H9 (cell line): ENCODE data around the gene CCDC7. TPM values are rescaled to one million over a fixed set of nuclear protein-coding genes. Genes with fewer than 3 reads are reported as not detected.
A peak's percentile ranks its signal among the peaks of the same experiment; 100 is the strongest.
"Not testable (repeated sequence)": the region's sequence is repeated elsewhere in the genome, so short reads cannot be mapped to it uniquely, and the experiment has no call there.

Experiments
- DNase-seq: peaks from one replicate; pipeline ENCODE4 v3.0.0-alpha.2; 2017
- H2AFZ ChIP-seq: one replicate; pipeline ENCODE4 v1.6.1; 2013; ENCODE audit warnings: mild to moderate bottlenecking, low read length, control low read depth, moderate library complexity
- H2AK5ac ChIP-seq: 2 replicates; pipeline ENCODE4 v1.6.1; 2013; ENCODE audit warnings: low read length, control low read depth, mixed read lengths; ENCODE audit not compliant: insufficient read length
- H2BK120ac ChIP-seq: one replicate; pipeline ENCODE4 v1.6.1; 2013; ENCODE audit warnings: low read depth, mild to moderate bottlenecking, low read length, control low read depth, inconsistent platforms; ENCODE audit not compliant: poor library complexity, severe bottlenecking
- H2BK12ac ChIP-seq: 2 replicates; pipeline ENCODE4 v1.6.1; 2013; ENCODE audit warnings: low read length, control low read depth, mixed read lengths, low read depth; ENCODE audit not compliant: insufficient read length
- H2BK15ac ChIP-seq: 2 replicates; pipeline ENCODE4 v1.6.1; 2013; ENCODE audit warnings: low read depth, low read length, control low read depth
- H2BK20ac ChIP-seq: one replicate; pipeline ENCODE4 v1.6.1; 2013; ENCODE audit warnings: low read depth, mild to moderate bottlenecking, low read length, control low read depth, inconsistent platforms; ENCODE audit not compliant: poor library complexity, severe bottlenecking
- H2BK5ac ChIP-seq: 2 replicates; pipeline ENCODE4 v1.6.1; 2013; ENCODE audit warnings: low read length, control low read depth, mixed read lengths; ENCODE audit not compliant: insufficient read length
- H3K14ac ChIP-seq: 2 replicates; pipeline ENCODE4 v1.6.1; 2013; ENCODE audit warnings: low read length, control low read depth; ENCODE audit not compliant: insufficient read depth
- H3K18ac ChIP-seq: 2 replicates; pipeline ENCODE4 v1.6.1; 2013; ENCODE audit warnings: low read depth, mild to moderate bottlenecking, mixed read lengths, low read length, control low read depth; ENCODE audit not compliant: insufficient read length
- H3K23ac ChIP-seq: 2 replicates; pipeline ENCODE4 v1.6.1; 2013; ENCODE audit warnings: low read length, control low read depth, mixed read lengths, low read depth; ENCODE audit not compliant: insufficient read length
- H3K23me2 ChIP-seq: 2 replicates; pipeline ENCODE4 v1.6.1; 2013; ENCODE audit warnings: low read depth, mild to moderate bottlenecking, mixed read lengths, low read length, control low read depth; ENCODE audit not compliant: insufficient read length, poor library complexity, severe bottlenecking
- H3K27ac ChIP-seq: 2 replicates; pipeline ENCODE4 v1.5.1; 2013; ENCODE audit warnings: low read length, control low read depth, mixed read lengths, low read depth; ENCODE audit not compliant: insufficient read length
- H3K27me3 ChIP-seq: 2 replicates; pipeline ENCODE4 v1.6.1; 2013; ENCODE audit warnings: low read length, control low read depth, inconsistent platforms; ENCODE audit not compliant: insufficient read depth
- H3K4ac ChIP-seq: 2 replicates; pipeline ENCODE4 v1.6.1; 2013; ENCODE audit warnings: low read depth, mild to moderate bottlenecking, control low read depth, inconsistent platforms, low read length, moderate library complexity
- H3K4me1 ChIP-seq: 2 replicates; pipeline ENCODE4 v1.6.1; 2013; ENCODE audit warnings: low read length, control low read depth, inconsistent platforms; ENCODE audit not compliant: insufficient read depth
- H3K4me2 ChIP-seq: 2 replicates; pipeline ENCODE4 v1.6.1; 2013; ENCODE audit warnings: low read length, control low read depth, mixed read lengths; ENCODE audit not compliant: insufficient read length, insufficient read depth
- H3K56ac ChIP-seq: 2 replicates; pipeline ENCODE4 v1.6.1; 2013; ENCODE audit warnings: low read depth, mild to moderate bottlenecking, mixed read lengths, low read length, control low read depth; ENCODE audit not compliant: insufficient read length
- H3K79me1 ChIP-seq: 2 replicates; pipeline ENCODE4 v1.6.1; 2013; ENCODE audit warnings: low read depth, mild to moderate bottlenecking, moderate library complexity, low read length, control low read depth, inconsistent platforms; ENCODE audit not compliant: insufficient read depth, poor library complexity, severe bottlenecking
- H3K79me2 ChIP-seq: 2 replicates; pipeline ENCODE4 v1.6.1; 2013; ENCODE audit warnings: low read length, control low read depth, inconsistent platforms; ENCODE audit not compliant: insufficient read depth
- H3K9ac ChIP-seq: 2 replicates; pipeline ENCODE4 v1.6.1; 2013; ENCODE audit warnings: low read length, control low read depth, mixed read lengths; ENCODE audit not compliant: insufficient read length; ENCODE audit errors: extremely low read depth
- H3K9me3 ChIP-seq: one replicate; pipeline ENCODE4 v1.6.1; 2013; ENCODE audit warnings: low read depth, low read length, inconsistent platforms; ENCODE audit not compliant: control insufficient read depth
- H3T11ph ChIP-seq: one replicate; pipeline ENCODE4 v1.6.1; 2013; ENCODE audit warnings: mild to moderate bottlenecking, low read length, control low read depth, inconsistent platforms
- H4K20me1 ChIP-seq: one replicate; pipeline ENCODE4 v1.6.1; 2013; ENCODE audit not compliant: control insufficient read depth, insufficient read length, insufficient read depth
- H4K5ac ChIP-seq: 2 replicates; pipeline ENCODE4 v1.6.1; 2013; ENCODE audit warnings: low read depth, mild to moderate bottlenecking, mixed read lengths, low read length, control low read depth; ENCODE audit not compliant: insufficient read length
- H4K8ac ChIP-seq: replicated peaks from 2 replicates; pipeline ENCODE4 v1.6.1; 2013; ENCODE audit warnings: low read length, control low read depth, mixed read lengths, low read depth; ENCODE audit not compliant: insufficient read length
- H4K91ac ChIP-seq: 2 replicates; pipeline ENCODE4 v1.6.1; 2013; ENCODE audit warnings: low read depth, mild to moderate bottlenecking, moderate library complexity, mixed read lengths, low read length, control low read depth; ENCODE audit not compliant: insufficient read length
- H3K27ac Mint-ChIP-seq, 3 experiments: 2 replicates in 2 of 3; 3 replicates in 1 of 3; pipeline ENCODE4 v1.8.0; 2020 to 2021; ENCODE audit warnings: mixed read lengths in 3 of 3, mild to moderate bottlenecking in 1 of 3, moderate library complexity in 1 of 3
- H3K27me3 Mint-ChIP-seq: 2 replicates; pipeline ENCODE4 v1.8.0; 2021; ENCODE audit warnings: low read depth, mild to moderate bottlenecking, moderate library complexity, mixed read lengths
- H3K36me3 Mint-ChIP-seq, 3 experiments: 2 replicates in 2 of 3; 3 replicates in 1 of 3; pipeline ENCODE4 v1.8.0; 2020 to 2021; ENCODE audit warnings: low read depth in 3 of 3, mixed read lengths in 3 of 3; ENCODE audit not compliant: insufficient read depth in 1 of 3
- H3K4me1 Mint-ChIP-seq, 2 experiments: 2 replicates each; pipeline ENCODE4 v1.8.0; 2020; ENCODE audit warnings: mixed read lengths in 2 of 2
- H3K4me3 Mint-ChIP-seq, 2 experiments: 2 replicates in 1 of 2; 3 replicates in 1 of 2; pipeline ENCODE4 v1.8.0; 2020 to 2021; ENCODE audit warnings: mild to moderate bottlenecking in 2 of 2, mixed read lengths in 2 of 2, moderate library complexity in 1 of 2
- H3K9me3 Mint-ChIP-seq, 2 experiments: 2 replicates in 1 of 2; 3 replicates in 1 of 2; pipeline ENCODE4 v1.8.0; 2020; ENCODE audit warnings: mild to moderate bottlenecking in 2 of 2, mixed read lengths in 2 of 2, moderate library complexity in 1 of 2
- CTCF ChIP-seq: fragments of 200-600 bp; sonication (generic); conservative IDR thresholded peaks from 3 replicates; pipeline ENCODE4 v1.8.0; 2021; ENCODE audit warnings: antibody characterized with exemption, mild to moderate bottlenecking
- WGBS: extraction: QIAGEN DNeasy Blood & Tissue Kit; methylation state at CpG from one replicate; pipeline ENCODE4 v1.1.7; 2013; ENCODE audit warnings: missing lambda C conversion rate, low lambda C conversion rate, mixed read lengths; ENCODE audit not compliant: insufficient read length; ENCODE audit errors: extremely low coverage; 5-methylcytosine and 5-hydroxymethylcytosine counted together
- total RNA-seq: library from RNA; stranded (reverse); gene quantifications from 2 replicates; pipeline ENCODE4 v1.2.1, GENCODE V29; 2021

CCDC7 gene
- total RNA-seq, 1 experiment from 2014 or later: 1.6 TPM

GRCh38 chr10:32501906-32502305 is 56.0 kb downstream of the CCDC7 start:
- no peak overlapping the region for H3K9ac ChIP-seq
- no peaks in the 10 kb centered on the region for H4K20me1 ChIP-seq
- peaks cover 5% of the 10 kb centered on the region for H3K9me3 ChIP-seq
- H2BK20ac ChIP-seq: no peak overlapping the region
- H3K27ac ChIP-seq: no peak overlapping the region
- no peak overlapping the region for H3K4ac ChIP-seq
- no peaks in the 10 kb centered on the region for H3K4me1 ChIP-seq
- H4K8ac ChIP-seq: no peak overlapping the region
- H2AFZ ChIP-seq: no peak overlapping the region
- Mint-ChIP-seq H3K27me3 (no peaks in the 10 kb centered on the region; the same call in 1 of the 2 replicates), H3K9me3 (peaks cover 73 to 77% of the 10 kb centered on the region in 2 experiments), H3K36me3 (peaks cover 30 to 61% (median 36%) of the 10 kb centered on the region in 3 experiments), H3K27ac (no peak overlapping the region), H3K4me3 (no peak overlapping the region), H3K4me1 (0 out of 4 replicates have a peak, but pooled peaks cover 0 to 3% of the 10 kb centered on the region in 2 experiments)
- no peak overlapping the region for H3K56ac ChIP-seq
- H3K27me3 ChIP-seq: no peaks in the 10 kb centered on the region
- H3K23ac ChIP-seq: no peak overlapping the region
- H3T11ph ChIP-seq: no peak overlapping the region
- peak; percentile 37 for DNase-seq
- TF ChIP-seq CTCF: no peak
- H4K91ac ChIP-seq: no peak overlapping the region
- H3K14ac ChIP-seq: no peak overlapping the region
- H3K4me2 ChIP-seq: no peak overlapping the region
- no peak overlapping the region for H2BK15ac ChIP-seq
- H2BK5ac ChIP-seq: no peak overlapping the region
- no peak overlapping the region for H3K18ac ChIP-seq
- no peak overlapping the region for H4K5ac ChIP-seq
- H2BK12ac ChIP-seq: no peak overlapping the region
- H3K23me2 ChIP-seq: no peaks in the 10 kb centered on the region
- no peaks in the 10 kb centered on the region for H3K79me1 ChIP-seq
- no peaks in the 10 kb centered on the region for H3K79me2 ChIP-seq
- H2BK120ac ChIP-seq: no peak overlapping the region
- H2AK5ac ChIP-seq: no peak overlapping the region
- WGBS: no CpG with 5 or more reads among the region's 7 CpGs

GRCh38 chr10:32505762-32506420 is 60.0 kb downstream of the CCDC7 start:
- not testable (repeated sequence) for H3K9ac ChIP-seq, H3K79me1 ChIP-seq, H2BK12ac ChIP-seq, H3K14ac ChIP-seq, H3K4me3 Mint-ChIP-seq, H3K56ac ChIP-seq, H3K27ac ChIP-seq, H3K27ac Mint-ChIP-seq, H2AK5ac ChIP-seq, H2BK5ac ChIP-seq, H3K9me3 ChIP-seq, H2BK120ac ChIP-seq, H3K79me2 ChIP-seq, H3K23ac ChIP-seq, H2AFZ ChIP-seq, H4K91ac ChIP-seq, H3K4me1 Mint-ChIP-seq, H3K4ac ChIP-seq, H3K4me2 ChIP-seq, H2BK20ac ChIP-seq, H3K4me1 ChIP-seq, H4K20me1 ChIP-seq, H4K5ac ChIP-seq, DNase-seq, H2BK15ac ChIP-seq, H3T11ph ChIP-seq, H3K27me3 ChIP-seq, H3K18ac ChIP-seq, H4K8ac ChIP-seq, H3K27me3 Mint-ChIP-seq, H3K23me2 ChIP-seq
- Mint-ChIP-seq H3K9me3 (peaks cover 49 to 56% of the 10 kb centered on the region in 2 experiments), H3K36me3 (peaks cover 26 to 45% (median 34%) of the 10 kb centered on the region in 3 experiments)
- WGBS: no CpG with 5 or more reads among the region's 39 CpGs
